HS-27A (cell line): ENCODE measurements around the gene ATP1B1.
"Not testable (repeated sequence)": the region's sequence is repeated elsewhere in the genome, so short reads cannot be mapped to it uniquely, and the experiment has no call there.

ENCODE experiments used
- DNase-seq: peaks from one replicate; pipeline ENCODE4 v3.0.0-alpha.2; 2012; ENCODE audit warnings: low read depth, missing footprints

ATP1B1 gene

DNA sequence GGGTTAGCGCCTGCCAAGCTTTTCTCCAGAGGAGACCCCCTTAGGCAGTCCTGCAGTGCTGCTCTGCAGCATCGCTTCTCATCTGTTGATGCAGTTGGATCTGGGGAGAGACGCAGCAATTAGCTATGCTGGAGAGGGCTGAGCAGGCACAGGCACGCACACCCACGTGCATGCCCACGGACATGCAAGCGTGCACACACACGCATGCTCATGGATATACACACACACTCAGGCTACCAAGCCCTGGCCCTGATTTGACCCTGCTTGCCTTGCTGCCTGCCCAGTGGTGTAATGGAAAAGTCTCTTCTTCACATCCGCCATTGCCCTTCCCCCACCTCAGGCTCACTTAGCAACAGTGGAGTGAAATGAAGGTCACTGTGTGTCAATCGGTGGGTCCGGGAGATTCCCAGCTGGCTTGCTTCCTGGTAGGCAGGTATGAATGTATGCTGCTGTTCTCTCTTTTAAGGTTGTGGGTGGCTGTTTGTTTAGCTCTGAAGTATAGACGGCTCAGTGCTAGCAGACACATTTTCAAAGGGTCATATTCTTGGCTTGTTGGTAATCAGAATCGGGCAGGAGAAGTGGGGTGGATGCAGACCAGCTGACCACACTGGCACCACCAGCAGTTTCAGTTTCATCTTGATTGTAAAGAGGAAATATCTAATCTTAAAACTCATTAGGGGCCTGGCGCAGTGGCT, 9.5 kb downstream of the ATP1B1 start:
- DNase-seq, result no peak

DNA sequence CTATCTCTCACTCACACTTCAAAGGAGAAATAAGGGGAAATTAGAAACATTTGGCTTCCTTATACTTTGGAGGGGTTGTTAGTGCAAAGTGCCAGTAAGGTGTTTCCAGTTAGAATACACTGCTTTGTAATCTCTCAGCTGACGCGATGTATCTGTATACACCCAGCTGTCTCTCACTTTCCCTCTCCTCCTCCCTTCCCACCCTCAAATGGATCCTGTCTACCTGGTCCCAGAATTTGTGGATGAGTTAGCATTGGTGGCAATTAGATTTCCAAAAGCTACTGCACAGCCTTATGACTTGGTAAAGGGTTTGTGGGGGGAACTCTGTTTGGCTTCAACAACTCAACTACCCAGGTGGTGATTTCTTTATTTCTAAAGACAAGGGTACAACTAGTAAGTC, 10.5 kb downstream of the ATP1B1 start:
- DNase-seq, result no peak

DNA sequence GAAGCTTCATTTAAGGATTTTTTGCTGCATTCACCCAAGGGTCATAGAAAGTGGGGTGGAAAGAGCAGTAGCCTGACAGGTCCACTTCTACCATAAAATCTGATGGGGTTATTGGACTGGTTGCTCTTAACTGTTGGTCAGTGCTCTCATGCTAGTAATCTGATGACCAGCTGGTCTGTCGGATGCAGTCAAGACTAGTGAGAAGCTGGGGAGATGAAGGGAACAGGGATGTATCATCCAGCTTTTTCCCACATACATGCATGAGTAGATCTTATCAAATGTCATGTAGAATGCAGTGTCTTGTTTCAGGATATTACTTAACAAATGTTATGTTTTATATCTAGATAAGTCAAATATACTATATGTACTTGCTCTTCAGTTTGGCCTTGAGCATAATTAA, 11.1 kb downstream of the ATP1B1 start:
- DNase-seq, result no peak

DNA sequence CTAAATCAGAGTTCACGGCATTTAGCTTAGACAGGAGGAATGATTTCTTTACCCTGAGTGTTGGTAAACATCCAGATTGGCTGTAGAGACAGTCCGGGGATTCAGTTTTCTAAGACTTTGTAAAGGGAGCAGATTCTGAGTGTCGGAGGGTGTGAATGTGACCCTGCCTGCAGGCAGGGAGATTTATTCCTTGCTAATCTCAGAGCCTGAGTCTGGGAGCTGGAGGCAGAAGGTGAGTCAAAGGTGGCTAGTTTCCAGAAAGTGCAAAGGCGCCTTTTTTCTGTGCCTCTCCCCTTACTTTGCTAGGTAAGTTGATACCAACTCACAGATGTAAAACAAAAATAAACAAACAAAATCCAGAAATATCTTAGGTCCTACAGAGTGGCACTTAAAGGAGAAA, 11.7 kb downstream of the ATP1B1 start:
- DNase-seq, result no peak

DNA sequence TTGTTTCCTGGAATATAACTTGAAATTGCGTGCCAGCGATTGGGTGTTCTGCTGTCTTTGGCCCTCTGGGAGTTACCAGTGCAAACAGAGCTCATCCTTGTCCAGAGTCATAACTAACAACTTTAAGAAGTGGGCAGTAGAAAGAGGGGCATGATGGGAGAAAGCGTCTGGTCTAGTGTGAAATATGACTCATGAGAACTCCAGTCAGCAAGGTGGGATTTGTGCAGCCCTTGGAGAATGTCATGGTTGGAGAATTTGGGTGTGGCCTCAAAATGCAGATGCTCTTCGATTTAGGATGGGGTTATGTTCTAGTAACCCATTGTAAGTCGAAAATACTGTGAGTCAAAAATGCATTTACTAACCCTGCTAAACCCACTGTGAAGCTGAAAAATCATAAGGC, 12.9 kb downstream of the ATP1B1 start:
- peak; percentile 70 for DNase-seq

DNA sequence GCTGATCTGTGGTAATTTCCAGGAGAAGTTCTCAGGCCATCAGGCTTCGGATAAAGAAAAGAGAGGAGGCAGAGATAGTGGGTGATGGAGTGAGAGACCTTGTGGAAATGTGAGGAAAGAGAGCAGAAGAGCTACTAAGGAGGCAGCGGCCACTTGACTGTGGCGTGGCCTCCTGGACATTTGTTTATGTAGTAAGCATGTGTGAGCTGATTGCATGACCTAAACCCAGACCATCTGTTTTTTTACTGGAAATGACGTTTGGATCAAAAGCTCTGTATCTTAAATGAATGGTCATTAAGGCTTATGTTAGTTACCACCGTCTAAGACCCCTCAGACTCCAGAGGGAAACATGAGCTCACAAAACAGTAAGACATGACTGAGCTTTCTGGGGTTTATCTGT, 13.6 kb downstream of the ATP1B1 start:
- no peak for DNase-seq

DNA sequence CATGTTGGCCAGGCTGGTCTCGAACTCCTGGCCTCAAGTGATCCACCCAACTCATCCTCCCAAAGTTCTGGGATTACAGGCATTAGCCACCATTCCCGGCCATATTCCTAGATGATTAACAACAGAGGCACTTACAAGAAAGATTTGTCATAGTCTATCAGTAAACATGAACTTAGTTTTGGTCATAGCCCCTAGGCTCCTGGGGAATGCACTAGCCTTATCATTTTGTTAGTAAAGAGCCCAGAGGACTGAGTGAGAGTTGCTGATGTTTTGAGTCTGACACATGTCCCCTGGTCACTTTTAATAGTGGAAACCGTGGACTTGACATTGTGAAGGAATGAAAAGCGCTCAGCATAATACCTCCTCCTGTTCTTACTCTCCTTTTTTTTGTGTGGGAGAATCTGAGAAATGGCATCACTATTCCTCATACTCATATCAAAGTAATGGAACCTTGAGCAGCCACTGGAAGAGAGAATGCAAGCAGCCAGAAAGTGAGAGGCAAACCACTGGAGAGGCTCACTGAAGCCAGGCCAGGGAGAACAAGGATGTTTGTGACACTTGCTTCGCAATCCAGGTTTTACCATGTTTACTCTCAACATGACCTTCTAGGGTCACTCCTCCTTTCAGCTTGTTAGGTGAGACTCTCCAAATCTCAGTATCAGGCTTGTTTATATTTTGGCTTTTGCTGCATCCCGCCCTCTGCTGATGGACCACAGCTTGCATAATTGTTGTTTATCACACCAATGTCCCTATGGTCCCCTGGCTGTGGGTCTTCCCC, 14.8 kb downstream of the ATP1B1 start:
- no peak for DNase-seq

DNA sequence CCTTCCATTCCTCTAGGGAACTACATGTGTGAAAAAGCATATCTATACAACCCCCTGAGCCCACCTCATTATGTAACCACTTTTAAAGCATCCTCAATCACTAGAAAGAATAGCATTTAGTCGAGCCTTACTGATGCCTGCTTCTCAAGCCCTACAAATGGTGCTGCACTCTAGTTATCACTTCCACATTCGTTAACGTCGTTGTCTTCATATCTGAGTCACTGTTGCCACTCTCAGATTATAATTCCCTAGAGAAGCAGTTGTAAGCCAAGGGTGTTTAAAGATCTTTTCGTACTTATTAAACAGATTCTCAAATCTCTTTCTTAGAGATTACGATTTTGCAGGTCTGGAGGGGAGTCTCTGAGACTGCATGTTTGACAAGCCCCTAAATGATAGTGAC, 16.5 kb downstream of the ATP1B1 start:
- no peak for DNase-seq

DNA sequence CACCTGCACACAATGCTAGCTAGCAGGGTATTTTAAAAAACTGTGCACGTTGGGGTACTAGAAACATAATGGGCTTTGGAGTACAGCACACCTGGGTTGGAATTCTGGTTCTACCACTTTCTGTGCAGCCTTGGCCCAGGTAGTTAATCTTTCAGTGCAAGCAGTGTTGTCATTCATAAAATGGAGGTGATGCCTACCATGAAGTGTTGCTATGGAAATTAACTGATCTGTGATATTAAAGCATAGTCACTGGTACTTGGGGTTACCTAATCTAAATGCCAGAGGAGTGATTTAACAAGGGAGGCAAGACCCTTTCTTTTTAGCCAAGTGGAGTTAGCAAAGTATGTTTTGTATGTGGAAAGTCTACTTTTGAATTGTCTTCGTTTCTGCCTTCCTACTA, 18.0 kb downstream of the ATP1B1 start:
- DNase-seq, result no peak

DNA sequence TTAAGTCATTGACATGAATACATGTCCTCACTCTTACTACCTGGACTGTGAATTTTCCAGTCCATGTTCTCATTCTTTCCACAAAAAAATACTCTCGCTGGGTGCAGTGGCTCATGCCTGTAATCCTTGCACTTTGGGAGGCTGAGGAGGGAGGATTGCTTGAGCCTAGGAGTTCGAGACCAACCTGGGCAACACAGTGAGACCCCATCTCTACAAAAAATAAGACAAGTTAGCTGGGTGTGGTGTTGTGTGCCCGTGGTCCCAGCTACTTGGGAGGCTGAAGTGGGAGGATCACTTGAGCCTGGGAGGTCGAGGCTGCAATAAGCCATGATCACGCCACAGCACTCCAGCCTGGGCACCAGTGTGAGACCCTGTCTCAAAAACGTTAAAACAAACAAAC, 19.1 kb downstream of the ATP1B1 start:
- not testable (repeated sequence) for DNase-seq

DNA sequence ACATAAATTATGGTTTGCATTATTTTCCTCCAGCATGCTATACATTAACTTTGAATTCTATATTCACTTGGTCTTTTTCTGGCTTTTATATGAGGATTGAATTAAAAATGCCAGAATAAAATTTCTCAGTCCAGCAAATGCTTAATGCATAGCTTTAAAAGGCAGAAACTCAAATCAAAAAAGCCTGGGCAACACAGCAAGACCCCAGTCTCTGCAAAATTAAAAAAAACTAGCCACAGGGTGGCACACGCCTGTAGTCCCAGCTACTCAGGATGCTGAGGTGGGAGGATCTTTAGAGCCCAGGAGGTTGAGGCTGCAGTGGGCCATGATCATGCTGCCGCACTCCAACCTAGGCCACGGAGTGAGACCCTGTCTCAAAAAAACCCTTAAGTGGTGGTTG, 19.8 kb downstream of the ATP1B1 start:
- DNase-seq, result no peak

DNA sequence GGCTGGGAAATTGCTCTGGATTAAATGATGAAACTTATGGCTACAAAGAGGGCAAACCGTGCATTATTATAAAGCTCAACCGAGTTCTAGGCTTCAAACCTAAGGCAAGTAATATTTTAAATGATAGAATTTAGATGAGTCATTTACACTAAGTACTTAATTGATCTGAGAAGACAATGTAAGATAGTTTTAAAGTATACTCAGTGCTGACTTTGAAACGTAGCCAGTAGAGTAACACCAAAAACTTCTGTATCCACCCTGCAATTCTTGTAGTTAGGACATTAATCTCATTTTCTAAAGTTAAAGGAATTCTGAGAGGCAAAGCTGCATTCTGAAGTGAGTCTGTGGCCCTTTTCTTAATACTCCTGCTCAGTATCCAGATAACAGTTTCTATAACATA, 20.8 kb downstream of the ATP1B1 start:
- no peak for DNase-seq

DNA sequence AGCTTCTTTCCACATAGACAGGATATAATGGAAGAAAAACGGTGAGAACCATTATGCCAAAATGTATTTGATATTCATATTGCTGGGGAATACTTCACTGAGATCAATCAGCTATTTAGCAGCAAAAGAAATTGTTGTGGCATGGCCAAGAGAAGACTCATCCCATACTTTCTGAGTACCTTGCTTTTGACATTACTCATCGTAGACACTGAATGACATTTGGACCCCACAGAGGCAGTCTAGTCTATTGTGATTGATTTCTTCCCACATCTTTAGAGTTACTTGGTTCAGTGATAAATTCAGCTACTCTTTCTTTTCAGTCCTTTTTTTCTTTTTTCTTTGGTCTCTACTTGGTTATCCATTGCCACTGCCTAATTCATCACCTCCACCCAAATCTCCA, 22.1 kb downstream of the ATP1B1 start:
- DNase-seq, result no peak

DNA sequence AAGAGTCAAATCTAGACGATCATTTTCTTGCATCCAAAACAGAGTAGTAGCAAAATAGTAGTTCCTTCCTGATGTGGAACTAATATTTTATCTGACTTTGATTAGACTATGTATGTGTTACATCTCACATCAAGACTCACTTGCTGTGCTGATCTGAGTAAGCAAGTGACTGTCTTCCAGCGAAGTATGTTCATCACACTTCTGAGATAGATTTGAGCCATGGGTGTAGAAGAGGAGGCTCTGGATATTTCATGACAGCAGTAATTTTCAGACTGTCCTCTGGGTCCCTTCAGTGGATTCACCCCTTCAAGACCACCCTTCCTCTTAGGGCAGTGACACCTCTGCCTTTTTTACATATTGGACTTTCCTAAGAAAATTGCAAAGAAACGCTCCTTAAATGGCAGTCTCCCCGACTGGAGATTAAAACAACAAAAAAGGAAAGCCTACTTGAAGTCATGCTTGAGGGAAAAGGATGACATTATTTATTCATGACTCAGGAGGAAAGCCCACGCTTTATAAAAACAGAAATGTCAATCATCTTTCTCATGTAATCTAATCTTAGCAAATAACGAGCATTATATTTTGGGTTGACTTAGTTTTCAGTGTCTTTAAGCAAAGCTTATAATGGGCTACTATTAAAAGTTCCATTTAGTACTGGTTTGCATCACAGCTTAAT, 22.8 kb downstream of the ATP1B1 start:
- no peak for DNase-seq

DNA sequence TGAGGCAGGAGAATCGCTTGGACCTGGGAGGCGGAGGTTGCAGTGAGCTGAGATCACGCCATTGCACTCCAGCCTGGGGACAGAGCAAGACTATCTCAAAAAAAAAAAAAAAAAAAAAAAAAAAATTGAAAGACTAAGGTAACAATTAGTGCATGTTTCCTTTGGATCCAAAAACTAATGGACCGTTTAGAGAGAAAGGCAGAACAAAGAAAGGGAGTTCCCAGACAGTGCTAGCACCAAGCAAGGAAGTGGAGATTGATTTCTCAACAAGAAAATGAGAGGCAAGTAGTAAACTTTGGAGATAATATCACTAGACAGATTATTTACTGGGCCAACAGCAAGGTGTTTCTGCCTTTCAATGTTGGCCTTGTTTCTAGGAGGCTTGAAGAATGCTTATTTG, 24.2 kb downstream of the ATP1B1 start:
- no peak for DNase-seq

DNA sequence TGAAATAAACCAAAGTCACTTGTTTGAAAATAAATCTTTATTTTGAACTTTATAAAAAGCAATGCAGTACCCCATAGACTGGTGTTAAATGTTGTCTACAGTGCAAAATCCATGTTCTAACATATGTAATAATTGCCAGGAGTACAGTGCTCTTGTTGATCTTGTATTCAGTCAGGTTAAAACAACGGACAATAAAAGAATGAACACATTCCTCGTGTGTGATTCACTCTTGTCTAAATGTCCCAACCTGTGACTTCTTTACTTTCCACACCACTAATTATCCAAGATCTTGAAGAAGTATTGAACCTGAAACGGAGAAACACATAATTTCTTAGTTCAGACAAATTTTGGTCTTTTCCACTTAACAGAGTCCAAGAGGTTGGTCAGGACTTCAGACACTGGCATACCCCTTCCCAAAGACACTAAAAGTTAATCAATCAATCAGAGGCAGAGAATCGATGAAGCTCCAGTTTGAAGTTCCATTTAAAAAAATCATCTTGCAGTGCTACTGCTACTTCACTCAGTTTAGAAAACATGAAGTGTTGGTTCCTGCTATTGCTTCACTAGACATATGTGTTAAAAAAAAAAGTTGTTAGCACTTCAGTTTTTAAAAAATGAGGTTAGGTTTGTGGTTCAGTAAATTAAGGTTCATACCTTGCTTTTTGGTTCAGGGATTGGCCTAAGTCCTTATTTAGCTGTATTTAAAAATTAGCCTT, 26.2 kb downstream of the ATP1B1 start:
- DNase-seq, result no peak

DNA sequence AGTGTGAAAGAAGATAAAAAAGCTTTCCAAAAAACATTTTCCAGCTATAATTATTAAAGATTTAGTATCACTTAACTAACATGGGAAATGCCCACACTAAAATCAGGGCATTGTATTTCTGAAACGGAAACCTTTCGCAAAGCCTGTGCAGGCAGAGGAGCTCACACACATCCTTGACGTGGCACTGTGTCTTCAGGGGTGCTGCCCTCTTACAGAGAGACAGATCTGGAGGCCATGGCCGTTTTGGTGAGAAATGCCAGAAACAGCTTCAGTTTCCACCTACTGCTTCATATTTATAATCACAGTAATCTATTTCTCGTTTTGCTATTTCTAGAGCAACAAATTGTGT, 26.7 kb downstream of the ATP1B1 start:
- DNase-seq, result no peak

DNA sequence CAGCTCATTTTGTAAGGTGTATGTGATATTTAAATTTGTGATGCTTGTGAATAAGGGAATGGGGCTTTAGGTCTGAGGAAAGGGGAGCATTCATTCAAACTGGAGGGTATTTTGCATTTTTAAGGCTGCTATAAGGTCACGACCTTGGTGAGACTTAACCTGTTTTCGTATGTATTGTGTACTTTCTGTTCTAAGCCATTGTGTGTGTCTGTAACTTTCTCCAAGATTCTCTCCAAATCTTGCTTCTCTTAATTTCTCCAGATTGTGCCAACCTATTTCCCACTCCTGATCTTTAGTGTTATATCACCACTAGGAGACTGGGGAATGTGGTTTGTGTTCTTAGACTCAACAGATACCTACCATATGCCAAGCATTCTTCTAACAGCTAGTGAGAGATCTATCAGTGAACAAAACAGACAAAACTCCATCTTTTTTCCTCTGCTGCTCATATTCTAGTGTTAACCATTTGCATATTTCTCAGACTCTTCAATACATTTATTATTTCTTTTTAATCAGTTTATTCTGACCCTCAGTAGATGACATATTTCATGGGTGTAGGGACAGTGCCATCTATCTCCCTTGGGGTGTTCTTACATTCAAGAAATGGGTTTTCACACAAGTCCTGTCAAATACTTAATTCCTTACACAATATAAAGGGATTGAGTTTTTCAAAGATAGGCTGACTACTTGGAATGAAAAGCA, 27.5 kb downstream of the ATP1B1 start:
- DNase-seq, result no peak

DNA sequence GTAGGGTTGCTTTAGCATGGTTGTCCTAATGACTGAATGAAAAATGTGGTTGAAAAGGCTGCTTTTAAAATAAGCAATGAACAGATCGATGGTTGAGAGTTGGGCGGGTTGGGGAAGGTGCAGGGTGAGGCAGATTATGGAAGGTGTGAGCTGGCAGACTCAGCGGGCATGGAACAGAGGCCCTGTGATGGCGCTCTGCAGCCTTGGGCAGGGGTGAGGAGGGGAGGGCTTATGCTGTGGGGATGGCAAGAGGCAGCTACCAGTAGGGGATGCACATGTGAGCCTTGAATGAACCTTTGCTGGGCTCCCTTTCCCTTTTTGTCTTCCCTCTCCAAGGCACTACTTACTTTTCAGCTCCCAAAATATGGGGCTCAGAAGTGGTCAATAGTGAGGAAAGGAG, 30.9 kb downstream of the ATP1B1 start:
- no peak for DNase-seq

DNA sequence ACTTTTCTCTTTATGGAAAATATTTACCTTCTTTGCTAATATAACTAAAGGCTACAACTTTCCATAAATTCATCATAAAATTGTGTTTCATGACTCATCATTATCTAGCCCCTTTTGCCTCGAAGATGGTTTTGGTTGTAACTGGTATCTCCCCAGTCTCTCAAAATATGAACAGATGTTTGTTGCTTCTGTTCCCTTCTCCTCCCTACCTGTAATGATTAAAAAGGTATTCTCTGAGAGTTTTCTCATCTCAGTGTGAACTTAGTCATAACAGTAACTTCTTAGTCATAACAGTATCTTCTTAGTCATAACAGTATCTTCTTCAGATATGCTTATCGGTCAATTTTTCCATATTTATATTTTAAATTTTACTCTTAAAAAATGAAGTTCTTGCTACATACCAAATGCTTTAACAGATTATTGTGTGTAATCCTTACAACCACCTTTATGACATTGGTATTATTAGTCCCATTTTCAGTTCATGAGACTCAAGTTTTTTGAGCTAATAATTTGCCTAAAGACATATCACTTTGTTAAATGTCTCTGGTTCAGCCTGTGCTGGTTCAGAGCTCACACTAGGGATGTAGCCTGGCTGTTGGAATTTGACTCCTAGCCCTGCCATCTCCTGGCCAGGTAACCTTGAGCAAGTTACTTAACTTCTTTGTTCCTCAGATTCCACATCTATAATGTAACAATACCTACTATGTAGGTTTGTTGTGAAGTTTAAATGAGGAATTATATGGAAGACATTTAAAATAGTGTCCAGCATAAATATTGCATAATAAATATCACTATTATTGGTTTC, 32.6 kb downstream of the ATP1B1 start:
- no peak for DNase-seq

DNA sequence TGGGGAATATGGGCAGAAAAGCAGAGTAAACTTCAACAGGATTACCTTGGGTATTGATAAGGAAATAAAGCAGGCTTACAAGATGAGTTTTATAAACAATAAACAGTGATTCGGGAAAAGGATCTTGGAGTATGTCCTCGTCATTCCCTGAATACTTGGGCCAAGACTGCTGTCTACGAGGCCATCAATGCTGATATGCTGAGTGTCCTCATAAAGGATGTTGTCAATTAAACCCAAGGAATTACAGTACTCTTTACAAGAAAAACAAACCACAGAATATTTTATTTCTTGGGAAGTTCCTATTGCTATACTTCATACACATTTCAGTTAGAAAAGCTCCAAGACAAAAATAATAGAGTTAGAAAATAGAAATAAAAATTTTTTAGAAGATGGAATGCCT, 34.9 kb downstream of the ATP1B1 start:
- no peak for DNase-seq
